Neural cell (in vitro differentiated cells): ENCODE data around the gene MRPS34. TPM values are rescaled to one million over a fixed set of nuclear protein-coding genes. Genes with fewer than 3 reads are reported as not detected.

Experiments used
- H2AFZ ChIP-seq: fragments of 200-600, 300-800 bp; sonication (generic), shearing (Covaris generic); 2 replicates; pipeline ENCODE4 v1.6.0; 2014; ENCODE audit warnings: low read depth, mild to moderate bottlenecking, antibody characterized with exemption, low read length, moderate library complexity
- H3F3A ChIP-seq: fragments of 200-600 bp; shearing (Covaris generic); 2 replicates; pipeline ENCODE4 v1.6.1; 2016; ENCODE audit warnings: mild to moderate bottlenecking, moderate library complexity, mixed read lengths, antibody characterized with exemption, low read length; ENCODE audit not compliant: insufficient read depth, poor library complexity, severe bottlenecking
- H3K27ac ChIP-seq: fragments of 200-600, 300-800 bp; sonication (generic), shearing (Covaris generic); 2 replicates; pipeline ENCODE4 v1.5.1; 2014; ENCODE audit warnings: mild to moderate bottlenecking, low read length, moderate library complexity
- H3K27me3 ChIP-seq: fragments of 300-800, 200-600 bp; sonication (generic), shearing (Covaris generic); 2 replicates; pipeline ENCODE4 v1.6.0; 2014; ENCODE audit warnings: mild to moderate bottlenecking, low read depth, low read length, moderate library complexity; ENCODE audit not compliant: insufficient read depth
- H3K36me3 ChIP-seq: fragments of 300-800, 200-600 bp; sonication (generic), shearing (Covaris generic); 2 replicates; pipeline ENCODE4 v1.5.1; 2014; ENCODE audit warnings: mild to moderate bottlenecking, antibody characterized with exemption, low read length, moderate library complexity; ENCODE audit not compliant: insufficient read depth
- H3K4me2 ChIP-seq: fragments of 300-800, 200-600 bp; sonication (generic), shearing (Covaris generic); 2 replicates; pipeline ENCODE4 v1.6.0; 2014; ENCODE audit warnings: mild to moderate bottlenecking, low read length
- H3K4me3 ChIP-seq: fragments of 300-800, 200-600 bp; sonication (generic), shearing (Covaris generic); 2 replicates; pipeline ENCODE4 v1.5.1; 2014; ENCODE audit warnings: mild to moderate bottlenecking, low read length, moderate library complexity
- H3K79me2 ChIP-seq: fragments of 200-600 bp; shearing (Covaris generic); replicated peaks from 2 replicates; pipeline ENCODE4 v1.6.0; 2014; ENCODE audit warnings: mild to moderate bottlenecking, low read length, moderate library complexity; ENCODE audit not compliant: insufficient read depth
- H3K9ac ChIP-seq: fragments of 300-800, 200-600 bp; sonication (generic), shearing (Covaris generic); 2 replicates; pipeline ENCODE4 v1.6.1; 2016; ENCODE audit warnings: mild to moderate bottlenecking, low read length, mixed read lengths
- H3K9me2 ChIP-seq: fragments of 200-600 bp; shearing (Covaris generic); 2 replicates; pipeline ENCODE4 v1.6.1; 2016; ENCODE audit warnings: mild to moderate bottlenecking, low read length, mixed read lengths; ENCODE audit not compliant: insufficient read depth
- H3K9me3 ChIP-seq: fragments of 200-600, 300-800 bp; sonication (generic), shearing (Covaris generic); 2 replicates; pipeline ENCODE4 v1.6.1; 2016; ENCODE audit warnings: mild to moderate bottlenecking, mixed run types, low read length, moderate library complexity, mixed read lengths
- H4K20me1 ChIP-seq: fragments of 200-600 bp; shearing (Covaris generic); 2 replicates; pipeline ENCODE4 v1.6.1; 2016; ENCODE audit warnings: mild to moderate bottlenecking, mixed run types; ENCODE audit not compliant: insufficient read depth
- EP300 ChIP-seq: fragments of 450-650 bp; conservative IDR thresholded peaks from 2 replicates; pipeline ENCODE4 v1.6.1; 2014; ENCODE audit warnings: antibody characterized with exemption, mild to moderate bottlenecking, moderate library complexity; ENCODE audit not compliant: poor library complexity, severe bottlenecking
- EZH2 ChIP-seq: fragments of 200-600, 300-800 bp; shearing (Covaris generic), sonication (generic); IDR thresholded peaks from 2 replicates; pipeline ENCODE4 v1.6.1; 2014; ENCODE audit warnings: antibody characterized with exemption, low read length, borderline replicate concordance, mild to moderate bottlenecking; ENCODE audit not compliant: insufficient read depth, poor library complexity, severe bottlenecking
- MXI1 ChIP-seq: fragments of 450-650 bp; conservative IDR thresholded peaks from 2 replicates; pipeline ENCODE4 v1.6.1; 2014; ENCODE audit warnings: antibody characterized with exemption, mild to moderate bottlenecking; ENCODE audit not compliant: poor library complexity, severe bottlenecking
- POLR2AphosphoS5 ChIP-seq: IDR thresholded peaks from 2 replicates; pipeline ENCODE4 v1.6.1; 2012
- RAD21 ChIP-seq: fragments of 450-650 bp; conservative IDR thresholded peaks from 2 replicates; pipeline ENCODE4 v1.6.1; 2014; ENCODE audit warnings: antibody characterized with exemption, mild to moderate bottlenecking, moderate library complexity
- REST ChIP-seq: IDR thresholded peaks from 2 replicates; pipeline ENCODE4 v1.6.1; 2012; ENCODE audit warnings: borderline replicate concordance
- SMC3 ChIP-seq: fragments of 450-650 bp; conservative IDR thresholded peaks from 2 replicates; pipeline ENCODE4 v1.6.1; 2014; ENCODE audit warnings: antibody characterized with exemption, mild to moderate bottlenecking, moderate library complexity; ENCODE audit not compliant: poor library complexity
- TAF1 ChIP-seq: IDR thresholded peaks from 2 replicates; pipeline ENCODE4 v1.6.1; 2012; ENCODE audit warnings: low read depth
- polyA plus RNA-seq: library from polyadenylated mRNA; depleted of rRNA; stranded (reverse); fragments of >200 nt; gene quantifications from 2 replicates; pipeline ENCODE4 v1.2.3, GENCODE V29; 2014
- TF ChIP-seq, protein P1 (sequence below): fragments of 450-650 bp; IDR thresholded peaks from 2 replicates; pipeline ENCODE4 v1.5.1; 2014; ENCODE audit warnings: antibody characterized with exemption, mild to moderate bottlenecking, moderate library complexity; ENCODE audit not compliant: poor library complexity, severe bottlenecking

MRPS34 gene
- polyA plus RNA-seq, 1 donor from 2014 or later, result 113 TPM

DNA sequence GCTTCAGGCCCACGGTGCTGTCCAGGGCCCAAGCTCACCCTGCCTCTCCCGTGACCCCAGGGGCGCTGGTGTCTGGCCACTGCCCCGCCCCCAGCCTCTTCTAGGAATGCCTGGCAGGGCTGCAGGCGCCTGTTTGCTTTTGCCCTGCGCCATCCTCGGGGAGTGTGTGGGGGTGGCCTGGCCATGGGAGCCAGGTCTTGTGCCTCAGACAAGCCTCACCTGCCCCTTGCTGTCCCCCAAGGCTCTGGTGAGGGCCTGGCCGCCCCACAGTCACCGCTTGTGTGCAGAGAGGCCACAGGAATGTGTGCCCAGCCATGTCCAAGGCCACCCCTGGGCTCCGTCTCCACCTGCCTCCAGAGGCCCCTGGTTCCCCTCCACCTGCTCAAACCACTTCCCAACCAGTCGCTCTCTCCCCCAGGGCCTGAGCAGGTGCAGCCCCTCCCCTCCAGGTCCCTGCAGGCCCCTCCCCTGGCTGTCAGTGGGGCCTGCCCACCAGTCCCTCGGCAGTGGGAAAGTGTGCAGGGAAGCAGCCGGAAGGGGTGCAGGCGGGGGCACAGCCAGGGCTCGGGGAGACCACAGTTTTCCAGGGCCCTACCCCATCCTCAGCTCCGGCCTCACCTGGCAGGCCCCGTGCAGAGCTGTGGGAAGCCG lies 21.4 kb upstream of the MRPS34 start:
- Histone ChIP-seq H3F3A (no peaks in the 10 kb centered on the region), H3K9me3 (no peaks in the 10 kb centered on the region)

DNA sequence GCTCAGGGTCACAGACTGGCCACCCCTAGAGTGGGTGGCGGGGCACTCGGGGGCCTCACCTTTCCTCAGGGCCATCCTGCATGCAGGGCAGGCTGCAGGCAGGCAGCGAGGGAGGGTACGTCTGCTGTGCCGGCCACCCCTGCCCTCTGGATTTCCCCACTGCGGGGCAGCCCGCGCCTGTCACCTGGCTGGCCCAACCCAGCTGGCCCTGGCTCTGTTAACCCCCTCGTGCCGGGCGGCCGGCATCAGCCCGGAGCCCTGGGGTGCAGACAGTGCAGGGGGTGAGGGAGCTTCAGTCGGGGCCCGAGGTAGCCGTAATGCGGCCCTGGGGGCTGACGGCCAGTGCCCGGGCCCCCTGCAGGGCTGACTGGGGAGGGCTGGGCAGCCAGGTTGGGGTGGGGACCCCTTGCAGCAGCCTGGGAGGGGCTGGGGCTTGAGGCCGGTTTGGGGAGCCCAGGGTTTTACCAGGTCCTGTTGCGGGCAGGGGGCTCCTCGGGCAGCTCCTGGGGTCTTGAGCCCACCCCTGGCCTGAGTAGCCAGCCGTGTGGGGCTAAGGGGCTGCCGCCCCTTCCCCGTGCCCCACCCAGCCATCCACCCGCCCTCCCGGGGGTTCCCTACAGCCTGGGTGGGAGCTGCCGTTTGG lies 20.8 kb upstream of the MRPS34 start, which contains the start of gene IGFALS:
Gene IGFALS (minus strand): TSS at position 128 of the 643 bp plus-strand sequence. CDS start 53 bp downstream, at position 75.
- no peak within 1 kb of the TSS for H2AFZ ChIP-seq
- no peaks in the 10 kb centered on the region for H3K36me3 ChIP-seq
- H3F3A ChIP-seq, result no peaks in the 10 kb centered on the region
- H4K20me1 ChIP-seq, result no peaks in the 10 kb centered on the region
- H3K4me2 ChIP-seq, result no peak within 1 kb of the TSS
- H3K4me3 ChIP-seq, result no peak within 1 kb of the TSS
- H3K9me2 ChIP-seq, result no peaks in the 10 kb centered on the region
- H3K79me2 ChIP-seq, result no peaks in the 10 kb centered on the region
- no peak within 1 kb of the TSS for H3K9ac ChIP-seq
- no peaks in the 10 kb centered on the region for H3K9me3 ChIP-seq
- H3K27me3 ChIP-seq, result no peaks in the 10 kb centered on the region
- H3K27ac ChIP-seq, result no peak within 1 kb of the TSS
- TF ChIP-seq EP300 (no peak), RAD21 (no peak), EZH2 (no peak), SMC3 (no peak), TAF1 (no peak)
- TF ChIP-seq, protein P1, sequence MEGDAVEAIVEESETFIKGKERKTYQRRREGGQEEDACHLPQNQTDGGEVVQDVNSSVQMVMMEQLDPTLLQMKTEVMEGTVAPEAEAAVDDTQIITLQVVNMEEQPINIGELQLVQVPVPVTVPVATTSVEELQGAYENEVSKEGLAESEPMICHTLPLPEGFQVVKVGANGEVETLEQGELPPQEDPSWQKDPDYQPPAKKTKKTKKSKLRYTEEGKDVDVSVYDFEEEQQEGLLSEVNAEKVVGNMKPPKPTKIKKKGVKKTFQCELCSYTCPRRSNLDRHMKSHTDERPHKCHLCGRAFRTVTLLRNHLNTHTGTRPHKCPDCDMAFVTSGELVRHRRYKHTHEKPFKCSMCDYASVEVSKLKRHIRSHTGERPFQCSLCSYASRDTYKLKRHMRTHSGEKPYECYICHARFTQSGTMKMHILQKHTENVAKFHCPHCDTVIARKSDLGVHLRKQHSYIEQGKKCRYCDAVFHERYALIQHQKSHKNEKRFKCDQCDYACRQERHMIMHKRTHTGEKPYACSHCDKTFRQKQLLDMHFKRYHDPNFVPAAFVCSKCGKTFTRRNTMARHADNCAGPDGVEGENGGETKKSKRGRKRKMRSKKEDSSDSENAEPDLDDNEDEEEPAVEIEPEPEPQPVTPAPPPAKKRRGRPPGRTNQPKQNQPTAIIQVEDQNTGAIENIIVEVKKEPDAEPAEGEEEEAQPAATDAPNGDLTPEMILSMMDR, result no peak

More for the DNA sequence above, 21.4 kb upstream of the MRPS34 start:
- no peak overlapping the region for H3K9ac ChIP-seq
- no peak overlapping the region for H3K4me2 ChIP-seq
- H3K36me3 ChIP-seq, result no peaks in the 10 kb centered on the region
- H3K4me3 ChIP-seq, result no peak overlapping the region
- H3K9me2 ChIP-seq, result no peaks in the 10 kb centered on the region
- no peak overlapping the region for H2AFZ ChIP-seq
- no peak for TF ChIP-seq TAF1
- TF ChIP-seq SMC3, result no peak
- TF ChIP-seq REST, result no peak
- TF ChIP-seq, protein P1, result no peak
- TF ChIP-seq RAD21, result no peak
- TF ChIP-seq EP300, result no peak
- no peak for TF ChIP-seq EZH2
- no peak for TF ChIP-seq MXI1
- TF ChIP-seq POLR2AphosphoS5, result no peak
- no peaks in the 10 kb centered on the region for H3K79me2 ChIP-seq
- no peaks in the 10 kb centered on the region for H3K27me3 ChIP-seq
- no peaks in the 10 kb centered on the region for H4K20me1 ChIP-seq
- no peak overlapping the region for H3K27ac ChIP-seq
